A673 (cell line): ENCODE results near the gene ALDH1L1. TPM values are rescaled to one million over a fixed set of nuclear protein-coding genes. Genes with fewer than 3 reads are reported as not detected.

ENCODE experiments used
- BruUV-seq: library from RNA; stranded (reverse); fragments of 400-500 nt; replicated peaks from 2 replicates; lab custom pipeline; 2021; lab: Mats Ljungman, UMichigan
- CTCF ChIA-PET: fragments of 300-600 bp; sonication (Branson Sonifier 250); formaldehyde crosslinking; loops from one replicate; lab custom pipeline; 2022; ENCODE audit warnings: antibody characterized with exemption; lab: Charles Lee
- POLR2A ChIA-PET: fragments of 300-600 bp; sonication (Branson Sonifier 250); formaldehyde crosslinking; loops from one replicate; lab custom pipeline; 2022; ENCODE audit warnings: antibody characterized with exemption; ENCODE audit not compliant: low non-redundant PET; lab: Charles Lee
- DNase-seq: peaks from one replicate; pipeline ENCODE4 v3.0.0-alpha.2; 2015; ENCODE audit warnings: low spot score
- H3K27ac ChIP-seq: fragments of 200-600 bp; sonication (generic); 2 replicates; pipeline ENCODE4 v1.5.1; 2016; ENCODE audit warnings: mixed run types, low read depth, mild to moderate bottlenecking, mixed read lengths, antibody characterized with exemption, low read length; ENCODE audit not compliant: poor library complexity, severe bottlenecking
- H3K27me3 ChIP-seq: fragments of 200-600 bp; sonication (generic); replicated peaks from 2 replicates; pipeline ENCODE4 v1.6.1; 2017; ENCODE audit warnings: mixed run types, low read depth, mild to moderate bottlenecking, mixed read lengths, antibody characterized with exemption, low read length; ENCODE audit not compliant: insufficient read depth, poor library complexity
- H3K36me3 ChIP-seq: fragments of 200-600 bp; sonication (generic); 2 replicates; pipeline ENCODE4 v1.6.1; 2016; ENCODE audit warnings: mixed run types, mild to moderate bottlenecking, mixed read lengths, antibody characterized with exemption, low read length; ENCODE audit not compliant: insufficient read depth, poor library complexity, severe bottlenecking
- H3K4me1 ChIP-seq: fragments of 200-600 bp; sonication (generic); 2 replicates; pipeline ENCODE4 v1.6.1; 2017; ENCODE audit warnings: mixed run types, mild to moderate bottlenecking, mixed read lengths, antibody characterized with exemption, low read length; ENCODE audit not compliant: insufficient read depth, poor library complexity, severe bottlenecking
- H3K4me3 ChIP-seq: fragments of 200-600 bp; sonication (generic); 2 replicates; pipeline ENCODE4 v1.5.1; 2016; ENCODE audit warnings: low read depth, mixed run types, mild to moderate bottlenecking, mixed read lengths, low read length; ENCODE audit not compliant: poor library complexity, severe bottlenecking
- H3K9me3 ChIP-seq: fragments of 200-600 bp; sonication (generic); 2 replicates; pipeline ENCODE4 v1.6.1; 2016; ENCODE audit warnings: mixed run types, low read depth, mild to moderate bottlenecking, mixed read lengths, antibody characterized with exemption, low read length; ENCODE audit not compliant: poor library complexity, severe bottlenecking
- EZH2 ChIP-seq: fragments of 200-600 bp; sonication (generic); IDR thresholded peaks from 2 replicates; pipeline ENCODE4 v1.6.1; 2017; ENCODE audit warnings: borderline replicate concordance, low read depth, mild to moderate bottlenecking, mixed read lengths, antibody characterized with exemption, low read length; ENCODE audit not compliant: poor library complexity, severe bottlenecking
- intact Hi-C: fragments of 100-400 bp; cut with micrococcal nuclease; formaldehyde crosslinking; loops from one replicate; pipeline ENCODE4 v1.10.0; 2022; ENCODE audit not compliant: unreplicated experiment
- total RNA-seq: library from RNA; stranded (reverse); gene quantifications from 2 replicates; pipeline ENCODE4 v1.2.3, GENCODE V29; 2021
- TF ChIP-seq, protein P1 (sequence below): fragments of 300-800, 200-600 bp; sonication (generic); conservative IDR thresholded peaks from 2 replicates; pipeline ENCODE4 v1.5.1; 2017; ENCODE audit warnings: low read depth, mild to moderate bottlenecking, antibody characterized with exemption, low read length, moderate library complexity, mixed read lengths

The ALDH1L1 gene
- total RNA-seq, 1 experiment from 2014 or later = 16.9 TPM

DNA sequence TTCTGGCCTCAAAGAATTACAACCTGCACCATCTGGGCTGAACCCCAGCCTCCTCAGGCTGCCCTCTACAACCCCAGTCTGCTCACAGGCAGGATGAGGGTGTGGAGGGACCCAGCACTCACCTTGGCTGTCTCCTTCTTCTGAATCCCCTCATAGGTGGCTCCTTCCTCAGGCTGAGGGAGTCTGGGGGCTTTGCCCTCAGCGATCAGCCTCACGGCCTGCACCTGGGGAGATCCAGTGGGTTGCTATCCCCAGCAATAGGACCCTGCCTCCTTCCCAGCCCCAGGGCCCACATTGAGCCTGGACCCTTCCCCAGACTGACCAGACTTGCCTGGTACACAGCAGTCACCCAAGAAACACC lies 25.1 kb downstream of the ALDH1L1 start:
- CTCF ChIA-PET = no interaction called here
- Histone ChIP-seq H3K4me1 (no peaks in the 10 kb centered on the region), H3K27ac (no peak overlapping the region), H3K36me3 (no peaks in the 10 kb centered on the region), H3K9me3 (no peaks in the 10 kb centered on the region), H3K4me3 (no peak overlapping the region), H3K27me3 (no peaks in the 10 kb centered on the region)
- no TSS peak for BruUV-seq
- POLR2A ChIA-PET = no interaction called here
- TF ChIP-seq EZH2 = no peak
- TF ChIP-seq, protein P1, sequence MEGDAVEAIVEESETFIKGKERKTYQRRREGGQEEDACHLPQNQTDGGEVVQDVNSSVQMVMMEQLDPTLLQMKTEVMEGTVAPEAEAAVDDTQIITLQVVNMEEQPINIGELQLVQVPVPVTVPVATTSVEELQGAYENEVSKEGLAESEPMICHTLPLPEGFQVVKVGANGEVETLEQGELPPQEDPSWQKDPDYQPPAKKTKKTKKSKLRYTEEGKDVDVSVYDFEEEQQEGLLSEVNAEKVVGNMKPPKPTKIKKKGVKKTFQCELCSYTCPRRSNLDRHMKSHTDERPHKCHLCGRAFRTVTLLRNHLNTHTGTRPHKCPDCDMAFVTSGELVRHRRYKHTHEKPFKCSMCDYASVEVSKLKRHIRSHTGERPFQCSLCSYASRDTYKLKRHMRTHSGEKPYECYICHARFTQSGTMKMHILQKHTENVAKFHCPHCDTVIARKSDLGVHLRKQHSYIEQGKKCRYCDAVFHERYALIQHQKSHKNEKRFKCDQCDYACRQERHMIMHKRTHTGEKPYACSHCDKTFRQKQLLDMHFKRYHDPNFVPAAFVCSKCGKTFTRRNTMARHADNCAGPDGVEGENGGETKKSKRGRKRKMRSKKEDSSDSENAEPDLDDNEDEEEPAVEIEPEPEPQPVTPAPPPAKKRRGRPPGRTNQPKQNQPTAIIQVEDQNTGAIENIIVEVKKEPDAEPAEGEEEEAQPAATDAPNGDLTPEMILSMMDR = no peak
- intact Hi-C loops = no loop called here
- DNase-seq = no peak

DNA sequence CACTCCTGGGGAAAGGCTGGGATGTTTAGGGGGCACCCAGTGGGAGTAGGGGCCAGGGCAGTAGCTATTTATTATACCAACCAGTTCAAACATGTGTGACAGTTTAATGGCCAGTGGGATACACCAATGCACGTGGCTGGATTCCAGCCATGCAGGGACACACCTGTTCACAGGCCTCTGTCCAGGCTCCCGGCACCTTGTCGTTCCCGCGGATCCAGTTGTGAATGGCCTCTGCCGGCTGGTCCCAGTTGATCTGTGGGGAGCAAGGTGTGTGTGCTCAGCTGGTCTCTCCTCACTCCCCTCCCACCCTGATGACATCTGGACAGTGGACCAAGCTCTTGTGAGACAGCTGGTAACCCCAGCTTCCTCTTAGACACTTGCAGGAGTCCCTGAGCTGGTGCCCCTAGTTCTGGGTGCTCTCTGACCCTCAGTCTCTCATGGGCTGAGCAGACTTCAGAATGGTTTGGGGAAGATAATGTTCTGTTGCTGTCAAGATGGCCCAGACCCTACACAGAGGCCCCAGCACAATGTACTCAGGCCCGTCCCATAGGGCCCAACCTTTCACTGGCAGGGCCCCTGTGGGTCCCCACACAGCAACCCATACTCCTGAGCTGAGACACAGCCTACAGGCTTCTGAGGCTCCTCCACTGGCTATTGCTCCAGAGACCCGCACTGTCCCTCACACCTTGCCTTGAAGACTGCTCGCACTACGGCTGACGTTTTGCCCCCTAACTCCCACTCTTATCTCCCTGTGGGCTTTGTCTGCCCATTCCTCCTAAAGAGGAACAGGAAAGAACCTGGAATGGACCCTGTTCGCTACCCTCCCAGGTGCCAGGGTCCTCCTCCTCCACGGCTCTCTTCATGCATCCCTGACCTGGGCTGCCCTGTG lies 25.8 kb downstream of the ALDH1L1 start:
- intact Hi-C loops = no loop called here
- Histone ChIP-seq H3K27me3 (no peaks in the 10 kb centered on the region), H3K9me3 (no peaks in the 10 kb centered on the region), H3K4me1 (no peaks in the 10 kb centered on the region), H3K4me3 (no peak overlapping the region), H3K27ac (no peak overlapping the region), H3K36me3 (no peaks in the 10 kb centered on the region)
- DNase-seq = no peak
- ChIA-PET POLR2A (no interaction called here), CTCF (no interaction called here)
- BruUV-seq = no TSS peak
- TF ChIP-seq, protein P1 = no peak
- no peak for TF ChIP-seq EZH2

DNA sequence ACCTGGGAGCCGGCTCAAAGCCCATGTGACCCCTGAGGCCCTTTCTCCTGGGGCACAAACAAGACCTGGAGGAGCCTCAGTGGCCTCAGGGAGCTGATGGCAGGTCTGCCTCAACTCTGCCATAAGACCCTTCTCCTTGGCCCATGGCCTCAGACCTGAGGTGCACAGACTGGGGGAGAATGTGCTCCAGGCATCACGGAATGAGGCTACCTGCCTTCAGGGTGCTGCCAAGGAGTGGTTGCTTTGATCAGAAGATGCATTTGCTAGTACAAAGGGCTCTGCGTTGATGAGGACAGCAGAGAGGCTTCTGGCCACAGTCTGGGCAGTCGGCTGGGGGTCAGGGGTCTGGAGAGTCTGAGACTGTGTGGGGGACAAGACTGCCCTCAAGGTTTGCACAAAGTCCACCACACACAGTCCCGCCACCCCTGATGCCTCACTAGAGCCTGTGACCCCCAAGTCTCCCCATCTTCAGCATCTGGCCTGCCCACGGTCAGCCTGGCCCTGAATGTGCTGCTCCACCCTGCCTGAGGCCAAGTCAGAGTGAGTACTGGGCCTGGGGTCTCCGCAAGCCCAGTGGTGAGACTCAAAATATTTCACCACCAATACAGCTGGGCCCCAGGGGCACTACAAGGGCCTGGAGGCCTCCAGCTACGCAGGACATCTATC lies 26.6 kb downstream of the ALDH1L1 start:
- Histone ChIP-seq H3K27ac (no peak overlapping the region), H3K27me3 (no peaks in the 10 kb centered on the region), H3K4me1 (no peaks in the 10 kb centered on the region), H3K9me3 (no peaks in the 10 kb centered on the region), H3K36me3 (no peaks in the 10 kb centered on the region), H3K4me3 (no peak overlapping the region)
- BruUV-seq = no TSS peak
- CTCF ChIA-PET = no interaction called here
- POLR2A ChIA-PET = no interaction called here
- no peak for TF ChIP-seq EZH2
- TF ChIP-seq, protein P1 = no peak
- intact Hi-C loops = no loop called here
- no peak for DNase-seq
